Activated CD4-positive, alpha-beta T cell treated with anti-CD3 and anti-CD28 coated beads for 36 hours (primary cell): ENCODE results near the gene RAPGEF3. TPM values are rescaled to one million over a fixed set of nuclear protein-coding genes. Genes with fewer than 3 reads are reported as not detected.
A peak's percentile ranks its signal among the peaks of the same experiment; 100 is the strongest.

Source experiments
- ATAC-seq: fragments of 200-7000 bp; cut with Tn5 transposase; one replicate; pipeline ENCODE4 v1.10.0; 2021; ENCODE audit warnings: mild to moderate bottlenecking, moderate library complexity
- CTCF ChIA-PET: fragments of 350-600 bp; sonication (Branson Sonifier 250); formaldehyde crosslinking; loops from one replicate; lab custom pipeline; 2021; ENCODE audit warnings: antibody characterized with exemption; lab: Charles Lee
- POLR2A ChIA-PET: fragments of 350-600 bp; sonication (Branson Sonifier 250); formaldehyde crosslinking; loops from one replicate; lab custom pipeline; 2021; ENCODE audit warnings: antibody characterized with exemption, inconsistent platforms; lab: Charles Lee
- DNase-seq: peaks from one replicate; pipeline ENCODE4 v3.0.0-alpha.2; 2020
- H3K27ac Mint-ChIP-seq: one replicate; pipeline ENCODE4 v1.8.0; 2021; ENCODE audit warnings: mixed read lengths
- H3K27me3 Mint-ChIP-seq: one replicate; pipeline ENCODE4 v1.8.0; 2021; ENCODE audit warnings: mixed read lengths
- H3K36me3 Mint-ChIP-seq: one replicate; pipeline ENCODE4 v1.8.0; 2021; ENCODE audit warnings: low read depth, mixed read lengths
- H3K4me1 Mint-ChIP-seq: one replicate; pipeline ENCODE4 v1.8.0; 2021; ENCODE audit warnings: mixed read lengths
- H3K4me3 Mint-ChIP-seq: one replicate; pipeline ENCODE4 v1.8.0; 2021; ENCODE audit warnings: mild to moderate bottlenecking, moderate library complexity, mixed read lengths
- H3K9me3 Mint-ChIP-seq: one replicate; pipeline ENCODE4 v1.8.0; 2021; ENCODE audit warnings: low read depth, mixed read lengths
- intact Hi-C, 2 experiments: fragments of 100-400 bp; cut with DNase I in 1 of 2; cut with micrococcal nuclease in 1 of 2; formaldehyde crosslinking; loops; one replicate each; pipeline versions ENCODE4 v1.14.2 to v1.15.1; 2022 to 2024; cut with DNase I, micrococcal nuclease
- total RNA-seq, 2 experiments: library from RNA; stranded (reverse); gene quantifications; one replicate each; pipeline ENCODE4 v1.2.3, GENCODE V29; 2021

Gene RAPGEF3
- total RNA-seq, 2 experiments from 2014 or later: 0.43 to 0.83 TPM

DNA sequence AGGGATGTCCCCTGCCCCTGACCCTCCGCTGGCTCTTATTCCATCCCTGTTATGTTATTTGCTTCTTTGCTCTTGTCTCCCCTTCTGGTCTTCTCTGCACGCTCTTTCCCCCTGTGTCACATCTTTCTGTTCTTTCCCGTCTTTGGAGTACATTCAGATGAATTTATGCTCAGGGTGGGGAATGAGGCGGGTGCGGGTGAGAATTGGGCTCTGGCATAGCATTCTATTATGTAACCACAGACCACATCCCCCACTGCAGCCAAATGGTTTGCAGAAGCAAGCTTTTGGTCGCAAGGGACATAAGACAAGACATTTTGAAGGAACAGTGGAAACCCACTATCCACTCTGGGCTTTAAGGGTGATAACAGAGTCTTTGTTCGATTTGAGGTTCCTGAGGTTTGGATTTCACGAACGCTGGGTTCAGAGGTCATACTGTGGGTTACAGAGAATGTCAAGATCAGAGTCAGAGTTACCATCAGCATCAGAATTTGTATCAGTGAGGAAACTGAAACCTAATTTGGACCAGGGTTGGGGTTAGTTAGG, 37.2 kb downstream of the RAPGEF3 start:
- Mint-ChIP-seq H3K27ac (no peak overlapping the region), H3K36me3 (peaks cover 5% of the 10 kb centered on the region)

DNA sequence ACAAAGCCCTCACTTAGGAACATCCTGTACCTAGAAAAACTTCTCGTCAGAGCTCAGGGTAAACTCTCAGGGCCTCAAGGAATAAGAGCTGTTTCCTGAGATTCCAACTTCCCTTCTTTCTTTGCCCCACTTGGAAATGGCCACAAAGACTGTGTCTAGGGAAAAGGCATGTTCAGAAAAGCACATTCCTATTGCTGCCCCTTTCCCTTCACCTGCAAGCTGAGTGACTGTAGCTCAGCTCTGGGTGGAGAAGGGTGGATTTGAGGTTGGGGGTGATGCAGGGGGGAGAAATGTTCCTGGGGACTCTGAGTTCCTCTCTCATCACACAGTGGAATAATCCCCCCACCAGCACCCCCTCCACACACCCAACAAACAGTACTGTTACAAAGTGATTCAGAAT, 40.1 kb downstream of the RAPGEF3 start:
- no peaks in the 10 kb centered on the region for H3K9me3 Mint-ChIP-seq
- no peak for DNase-seq
- ChIA-PET POLR2A (no interaction called here), CTCF (interaction anchor here (0.7 to 22.8 kb wide), 13 partner anchors 11 to 123 kb away, joined by 3 to 341 read pairs (median 4); partner anchors contain the start of gene SLC48A1)
- no peak overlapping the region for H3K27ac Mint-ChIP-seq
- peaks cover 26% of the 10 kb centered on the region for H3K4me1 Mint-ChIP-seq
- no peak overlapping the region for H3K4me3 Mint-ChIP-seq
- no peaks in the 10 kb centered on the region for H3K27me3 Mint-ChIP-seq
- H3K36me3 Mint-ChIP-seq: peaks cover 5% of the 10 kb centered on the region
- no peak for ATAC-seq
- intact Hi-C loops: loop anchor here in 1 of 2 experiments (5.0 kb wide), 2 partner anchors 244 to 899 kb away; partner anchors contain the start of gene TMEM106C

More for the DNA sequence above, 37.2 kb downstream of the RAPGEF3 start:
- POLR2A ChIA-PET: no interaction called here
- no peak overlapping the region for H3K4me3 Mint-ChIP-seq
- intact Hi-C loops: no loop called here
- CTCF ChIA-PET: interaction anchor here (0.9 to 22.8 kb wide), 3 partner anchors 11 to 52 kb away, joined by 4 to 341 read pairs (median 6); partner anchors contain the start of gene SLC48A1
- ATAC-seq: peak; percentile 17
- H3K4me1 Mint-ChIP-seq: peaks cover 34% of the 10 kb centered on the region
- no peak for DNase-seq
- H3K9me3 Mint-ChIP-seq: no peaks in the 10 kb centered on the region
- no peaks in the 10 kb centered on the region for H3K27me3 Mint-ChIP-seq

DNA sequence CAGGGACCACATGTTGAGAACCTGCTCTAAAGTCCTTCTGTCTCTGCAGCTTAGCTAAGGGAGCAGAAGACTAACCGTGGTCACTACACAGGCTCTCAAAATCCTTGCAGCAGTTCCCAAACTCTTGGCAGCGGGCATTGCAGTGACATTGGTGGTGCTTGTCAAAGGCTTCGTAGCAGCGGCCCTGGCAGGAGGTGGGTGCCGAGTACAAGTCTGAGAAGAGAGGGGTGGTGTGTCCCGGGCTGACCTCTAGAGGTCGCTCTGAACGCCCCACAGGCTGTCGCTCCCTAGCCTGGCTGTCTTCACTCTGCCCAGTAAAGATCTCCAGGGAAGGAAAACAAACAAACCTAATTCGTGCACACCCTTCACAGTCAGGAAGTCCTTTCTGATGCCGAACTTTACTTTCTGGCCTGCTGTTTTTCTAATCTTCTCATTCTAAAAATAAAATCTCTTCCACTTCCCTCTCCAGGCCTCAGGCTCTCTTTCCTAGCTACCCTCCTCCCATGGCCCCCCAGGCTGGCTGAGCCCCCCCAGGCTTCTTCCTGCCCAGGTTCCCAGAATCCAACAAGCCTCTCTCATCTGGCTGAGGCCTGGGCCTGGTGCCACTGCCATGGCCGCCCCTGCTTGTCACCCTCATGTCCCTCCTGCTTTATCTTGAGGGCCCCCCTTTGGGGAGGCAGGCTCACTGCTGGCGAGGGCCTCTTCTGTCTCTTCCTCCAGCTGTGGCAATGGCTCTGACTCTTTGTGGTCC, 41.1 kb downstream of the RAPGEF3 start:
- H3K4me3 Mint-ChIP-seq: no peak overlapping the region
- H3K4me1 Mint-ChIP-seq: peaks cover 26% of the 10 kb centered on the region
- H3K27me3 Mint-ChIP-seq: no peaks in the 10 kb centered on the region
- intact Hi-C loops: loop anchor here in 1 of 2 experiments (5.0 kb wide), 2 partner anchors 245 to 900 kb away; partner anchors contain the start of gene TMEM106C
- DNase-seq: peak; percentile 79
- H3K27ac Mint-ChIP-seq: peak overlapping the region; percentile 34
- ChIA-PET CTCF (interaction anchor here (0.5 to 22.8 kb wide), 18 partner anchors 8 to 847 kb away, joined by 3 to 341 read pairs (median 4); partner anchors contain the start of genes ENDOU and SLC48A1), POLR2A (no interaction called here)
- H3K36me3 Mint-ChIP-seq: peaks cover 5% of the 10 kb centered on the region
- H3K9me3 Mint-ChIP-seq: no peaks in the 10 kb centered on the region
- ATAC-seq: peak; percentile 89

- no peak for ATAC-seq
- peaks cover 26% of the 10 kb centered on the region for H3K4me1 Mint-ChIP-seq
These were observed 41.6 kb downstream of the RAPGEF3 start for GRCh38 chr12:47717046-47717442.

GRCh38 chr12:47715877-47716548, 42.7 kb downstream of the RAPGEF3 start:
- H3K9me3 Mint-ChIP-seq: no peaks in the 10 kb centered on the region
- H3K4me1 Mint-ChIP-seq: peaks cover 18% of the 10 kb centered on the region
- no peaks in the 10 kb centered on the region for H3K27me3 Mint-ChIP-seq
- POLR2A ChIA-PET: interaction anchor here (0.6 kb wide), 1 partner anchor 1501 kb away, joined by 3 read pairs; no protein-coding TSS in a partner anchor
- no peak overlapping the region for H3K27ac Mint-ChIP-seq
- intact Hi-C loops: loop anchor here (1.0 to 5.0 kb wide), 11 partner anchors 26 to 901 kb away; partner anchors contain the start of gene TMEM106C (in 1 of the 2)
- CTCF ChIA-PET: interaction anchor here (0.6 to 22.8 kb wide), 22 partner anchors 10 to 247 kb away, joined by 3 to 341 read pairs (median 4); partner anchors contain the start of genes ENDOU, RAPGEF3, RPAP3 and SLC48A1
- DNase-seq (no peak), ATAC-seq (no peak)
- peaks cover 5% of the 10 kb centered on the region for H3K36me3 Mint-ChIP-seq
- no peak overlapping the region for H3K4me3 Mint-ChIP-seq

More at GRCh38 chr12:47717046-47717442, 41.6 kb downstream of the RAPGEF3 start:
- DNase-seq: no peak
- POLR2A ChIA-PET: no interaction called here
- Mint-ChIP-seq H3K27me3 (no peaks in the 10 kb centered on the region), H3K27ac (no peak overlapping the region), H3K9me3 (no peaks in the 10 kb centered on the region), H3K36me3 (peaks cover 5% of the 10 kb centered on the region), H3K4me3 (no peak overlapping the region)
- intact Hi-C loops: loop anchor here in 1 of 2 experiments (5.0 kb wide), 2 partner anchors 245 to 900 kb away; partner anchors contain the start of gene TMEM106C
- CTCF ChIA-PET: interaction anchor here (0.5 to 22.8 kb wide), 16 partner anchors 9 to 847 kb away, joined by 3 to 341 read pairs (median 4); partner anchors contain the start of genes ENDOU, RPAP3 and SLC48A1

DNA sequence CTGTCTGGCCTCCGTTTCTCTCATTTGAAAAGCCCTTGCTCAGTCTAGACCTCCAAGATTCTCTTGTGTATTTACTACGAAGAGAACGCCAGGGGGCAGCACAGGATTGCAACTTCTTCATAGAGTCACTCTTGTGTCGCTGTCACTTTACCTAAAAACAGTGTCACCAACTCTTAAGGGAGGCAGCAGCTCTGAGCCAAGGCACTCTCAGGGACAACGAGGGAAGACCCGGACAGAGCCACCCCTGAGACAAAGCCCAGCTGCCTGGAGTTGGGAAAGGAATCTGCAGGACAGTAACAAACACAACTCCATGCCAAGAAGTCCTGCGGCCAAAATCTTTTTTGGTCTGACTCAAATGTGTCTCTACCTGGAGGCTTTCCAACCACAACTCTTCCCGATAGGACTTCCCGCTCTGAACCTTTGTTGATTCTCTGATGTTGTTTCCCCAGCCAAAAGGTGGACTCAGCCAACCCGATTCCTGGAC, 43.2 kb downstream of the RAPGEF3 start:
- POLR2A ChIA-PET: no interaction called here
- Mint-ChIP-seq H3K4me3 (no peak overlapping the region), H3K4me1 (peaks cover 18% of the 10 kb centered on the region)

DNA sequence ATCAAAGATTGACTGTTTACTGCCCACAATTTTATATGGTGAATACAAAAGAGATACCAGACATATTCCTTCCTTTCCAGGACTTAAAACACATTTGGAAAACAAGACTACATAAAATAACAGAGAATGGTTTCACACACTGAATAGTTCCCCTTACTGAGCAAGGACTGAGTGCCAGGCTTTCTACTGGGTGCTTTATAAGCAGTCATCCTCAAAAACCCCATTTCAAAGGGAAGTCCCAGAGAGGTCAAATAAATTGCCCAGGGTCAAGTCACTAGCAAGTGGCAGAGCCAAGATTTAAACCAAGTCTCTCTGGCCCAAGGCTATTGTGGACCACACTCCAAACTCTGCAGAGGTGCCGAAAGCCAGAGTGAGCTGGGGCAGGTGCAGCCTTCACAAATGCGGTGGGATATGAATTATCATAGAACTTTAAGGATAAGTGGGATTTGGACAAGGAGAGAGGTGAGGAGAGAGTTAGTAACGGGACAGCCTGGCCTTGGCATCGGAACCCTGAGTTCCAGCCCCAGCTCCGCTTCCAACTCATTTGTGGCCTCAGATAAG, 43.8 kb downstream of the RAPGEF3 start:
- no peak overlapping the region for H3K4me3 Mint-ChIP-seq
- H3K9me3 Mint-ChIP-seq: no peaks in the 10 kb centered on the region
- peaks cover 18% of the 10 kb centered on the region for H3K4me1 Mint-ChIP-seq
- ATAC-seq: no peak
- ChIA-PET CTCF (interaction anchor here (0.6 to 22.8 kb wide), 19 partner anchors 8 to 248 kb away, joined by 3 to 341 read pairs (median 4); partner anchors contain the start of genes ENDOU, RAPGEF3, RPAP3 and SLC48A1), POLR2A (no interaction called here)
- intact Hi-C loops: loop anchor here (1.0 to 5.0 kb wide), 11 partner anchors 27 to 902 kb away; partner anchors contain the start of gene TMEM106C (in 1 of the 2)
- DNase-seq: no peak
- H3K36me3 Mint-ChIP-seq: peaks cover 2% of the 10 kb centered on the region
- H3K27me3 Mint-ChIP-seq: no peaks in the 10 kb centered on the region
- H3K27ac Mint-ChIP-seq: no peak overlapping the region

More for the DNA sequence above, 43.2 kb downstream of the RAPGEF3 start:
- intact Hi-C loops: loop anchor here (1.0 to 5.0 kb wide), 11 partner anchors 27 to 902 kb away; partner anchors contain the start of gene TMEM106C (in 1 of the 2)
- DNase-seq (peak; percentile 91), ATAC-seq (peak; percentile 86)
- H3K27me3 Mint-ChIP-seq: no peaks in the 10 kb centered on the region
- H3K9me3 Mint-ChIP-seq: no peaks in the 10 kb centered on the region
- CTCF ChIA-PET: interaction anchor here (0.6 to 22.8 kb wide), 23 partner anchors 9 to 248 kb away, joined by 3 to 341 read pairs (median 4); partner anchors contain the start of genes ENDOU, RAPGEF3, RPAP3 and SLC48A1
- H3K27ac Mint-ChIP-seq: no peak overlapping the region
- H3K36me3 Mint-ChIP-seq: peaks cover 5% of the 10 kb centered on the region

DNA sequence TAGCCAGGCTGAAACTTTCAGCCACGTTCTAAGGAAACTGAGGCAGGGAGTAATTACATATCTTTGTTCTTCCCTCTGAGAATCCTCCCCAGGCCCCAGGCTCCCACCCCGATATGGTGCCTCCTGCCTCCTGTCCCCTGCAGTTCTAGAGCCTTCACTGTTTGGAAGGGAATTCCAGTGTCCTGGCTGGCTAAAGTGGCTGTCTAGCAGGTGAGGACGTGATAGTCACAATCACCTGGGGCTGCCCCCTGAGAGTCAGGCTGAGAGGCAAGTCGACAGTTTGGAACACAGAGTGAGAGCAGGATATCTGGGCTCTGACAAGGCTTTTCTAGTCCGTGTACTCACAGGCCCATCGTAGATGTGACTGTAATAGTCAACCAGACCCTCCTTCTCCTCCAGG, 46.5 kb downstream of the RAPGEF3 start:
- no peak for DNase-seq
- H3K27me3 Mint-ChIP-seq: no peaks in the 10 kb centered on the region
- no peaks in the 10 kb centered on the region for H3K36me3 Mint-ChIP-seq
- H3K27ac Mint-ChIP-seq: no peak overlapping the region
- ChIA-PET POLR2A (no interaction called here), CTCF (interaction anchor here (0.7 to 22.8 kb wide), 2 partner anchors 61 to 1083 kb away, joined by 3 to 341 read pairs; partner anchors contain the start of gene SLC48A1)
- intact Hi-C loops: no loop called here
- peaks cover 31% of the 10 kb centered on the region for H3K4me1 Mint-ChIP-seq
- no peak for ATAC-seq
- H3K4me3 Mint-ChIP-seq: no peak overlapping the region
- H3K9me3 Mint-ChIP-seq: no peaks in the 10 kb centered on the region

- Mint-ChIP-seq H3K27ac (no peak overlapping the region), H3K36me3 (no peaks in the 10 kb centered on the region), H3K4me3 (no peak overlapping the region), H3K9me3 (no peaks in the 10 kb centered on the region), H3K27me3 (no peaks in the 10 kb centered on the region), H3K4me1 (peaks cover 24% of the 10 kb centered on the region)
- ATAC-seq: no peak
- ChIA-PET CTCF (interaction anchor here (0.6 to 22.8 kb wide), 7 partner anchors 10 to 486 kb away, joined by 3 to 341 read pairs (median 3); partner anchors contain the start of gene SLC48A1), POLR2A (no interaction called here)
- intact Hi-C loops: no loop called here
- no peak for DNase-seq
These were observed 47.2 kb downstream of the RAPGEF3 start for GRCh38 chr12:47711448-47711847.

DNA sequence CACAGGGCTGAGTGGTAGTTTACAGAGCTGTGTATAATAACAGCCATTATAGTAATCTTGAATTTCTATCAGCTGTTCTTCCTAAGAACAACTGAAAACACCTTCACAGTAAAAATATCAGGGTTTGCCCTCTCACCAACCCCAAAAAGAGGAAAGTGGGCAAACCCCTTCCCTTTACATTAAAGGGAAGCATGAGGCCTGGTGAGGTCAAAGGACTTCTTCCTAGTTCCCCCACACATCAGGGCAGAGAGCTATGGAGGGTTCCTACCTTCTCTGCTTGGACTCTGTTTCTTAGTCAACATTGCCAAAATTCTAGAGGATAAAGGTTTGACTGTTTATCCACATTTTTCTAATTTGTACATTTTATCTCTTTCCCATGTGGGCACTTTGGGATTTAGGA, 48.4 kb downstream of the RAPGEF3 start:
- Mint-ChIP-seq H3K36me3 (no peaks in the 10 kb centered on the region), H3K27me3 (no peaks in the 10 kb centered on the region), H3K9me3 (no peaks in the 10 kb centered on the region), H3K27ac (no peak overlapping the region), H3K4me1 (peaks cover 23% of the 10 kb centered on the region), H3K4me3 (no peak overlapping the region)
- DNase-seq (no peak), ATAC-seq (no peak)
- CTCF ChIA-PET: interaction anchor here (0.6 to 22.8 kb wide), 9 partner anchors 12 to 600 kb away, joined by 3 to 341 read pairs (median 3); partner anchors contain the start of gene SLC48A1
- POLR2A ChIA-PET: no interaction called here
- intact Hi-C loops: no loop called here
